H9 (cell line): Measurements from ENCODE around the gene ARHGEF17. TPM values are rescaled to one million over a fixed set of nuclear protein-coding genes. Genes with fewer than 3 reads are reported as not detected.

Experiments
- DNase-seq: peaks from one replicate; pipeline ENCODE4 v3.0.0-alpha.2; 2017
- H2AFZ ChIP-seq: one replicate; pipeline ENCODE4 v1.6.1; 2013; ENCODE audit warnings: mild to moderate bottlenecking, low read length, control low read depth, moderate library complexity
- H2AK5ac ChIP-seq: 2 replicates; pipeline ENCODE4 v1.6.1; 2013; ENCODE audit warnings: low read length, control low read depth, mixed read lengths; ENCODE audit not compliant: insufficient read length
- H2BK120ac ChIP-seq: one replicate; pipeline ENCODE4 v1.6.1; 2013; ENCODE audit warnings: low read depth, mild to moderate bottlenecking, low read length, control low read depth, inconsistent platforms; ENCODE audit not compliant: poor library complexity, severe bottlenecking
- H2BK12ac ChIP-seq: 2 replicates; pipeline ENCODE4 v1.6.1; 2013; ENCODE audit warnings: low read length, control low read depth, mixed read lengths, low read depth; ENCODE audit not compliant: insufficient read length
- H2BK15ac ChIP-seq: 2 replicates; pipeline ENCODE4 v1.6.1; 2013; ENCODE audit warnings: low read depth, low read length, control low read depth
- H2BK20ac ChIP-seq: one replicate; pipeline ENCODE4 v1.6.1; 2013; ENCODE audit warnings: low read depth, mild to moderate bottlenecking, low read length, control low read depth, inconsistent platforms; ENCODE audit not compliant: poor library complexity, severe bottlenecking
- H2BK5ac ChIP-seq: 2 replicates; pipeline ENCODE4 v1.6.1; 2013; ENCODE audit warnings: low read length, control low read depth, mixed read lengths; ENCODE audit not compliant: insufficient read length
- H3K14ac ChIP-seq: 2 replicates; pipeline ENCODE4 v1.6.1; 2013; ENCODE audit warnings: low read length, control low read depth; ENCODE audit not compliant: insufficient read depth
- H3K18ac ChIP-seq: 2 replicates; pipeline ENCODE4 v1.6.1; 2013; ENCODE audit warnings: low read depth, mild to moderate bottlenecking, mixed read lengths, low read length, control low read depth; ENCODE audit not compliant: insufficient read length
- H3K23ac ChIP-seq: 2 replicates; pipeline ENCODE4 v1.6.1; 2013; ENCODE audit warnings: low read length, control low read depth, mixed read lengths, low read depth; ENCODE audit not compliant: insufficient read length
- H3K23me2 ChIP-seq: 2 replicates; pipeline ENCODE4 v1.6.1; 2013; ENCODE audit warnings: low read depth, mild to moderate bottlenecking, mixed read lengths, low read length, control low read depth; ENCODE audit not compliant: insufficient read length, poor library complexity, severe bottlenecking
- H3K27ac ChIP-seq: 2 replicates; pipeline ENCODE4 v1.5.1; 2013; ENCODE audit warnings: low read length, control low read depth, mixed read lengths, low read depth; ENCODE audit not compliant: insufficient read length
- H3K27me3 ChIP-seq: 2 replicates; pipeline ENCODE4 v1.6.1; 2013; ENCODE audit warnings: low read length, control low read depth, inconsistent platforms; ENCODE audit not compliant: insufficient read depth
- H3K4ac ChIP-seq: 2 replicates; pipeline ENCODE4 v1.6.1; 2013; ENCODE audit warnings: low read depth, mild to moderate bottlenecking, control low read depth, inconsistent platforms, low read length, moderate library complexity
- H3K4me1 ChIP-seq: 2 replicates; pipeline ENCODE4 v1.6.1; 2013; ENCODE audit warnings: low read length, control low read depth, inconsistent platforms; ENCODE audit not compliant: insufficient read depth
- H3K4me2 ChIP-seq: 2 replicates; pipeline ENCODE4 v1.6.1; 2013; ENCODE audit warnings: low read length, control low read depth, mixed read lengths; ENCODE audit not compliant: insufficient read length, insufficient read depth
- H3K56ac ChIP-seq: 2 replicates; pipeline ENCODE4 v1.6.1; 2013; ENCODE audit warnings: low read depth, mild to moderate bottlenecking, mixed read lengths, low read length, control low read depth; ENCODE audit not compliant: insufficient read length
- H3K79me1 ChIP-seq: 2 replicates; pipeline ENCODE4 v1.6.1; 2013; ENCODE audit warnings: low read depth, mild to moderate bottlenecking, moderate library complexity, low read length, control low read depth, inconsistent platforms; ENCODE audit not compliant: insufficient read depth, poor library complexity, severe bottlenecking
- H3K79me2 ChIP-seq: 2 replicates; pipeline ENCODE4 v1.6.1; 2013; ENCODE audit warnings: low read length, control low read depth, inconsistent platforms; ENCODE audit not compliant: insufficient read depth
- H3K9ac ChIP-seq: 2 replicates; pipeline ENCODE4 v1.6.1; 2013; ENCODE audit warnings: low read length, control low read depth, mixed read lengths; ENCODE audit not compliant: insufficient read length; ENCODE audit errors: extremely low read depth
- H3K9me3 ChIP-seq: one replicate; pipeline ENCODE4 v1.6.1; 2013; ENCODE audit warnings: low read depth, low read length, inconsistent platforms; ENCODE audit not compliant: control insufficient read depth
- H3T11ph ChIP-seq: one replicate; pipeline ENCODE4 v1.6.1; 2013; ENCODE audit warnings: mild to moderate bottlenecking, low read length, control low read depth, inconsistent platforms
- H4K20me1 ChIP-seq: one replicate; pipeline ENCODE4 v1.6.1; 2013; ENCODE audit not compliant: control insufficient read depth, insufficient read length, insufficient read depth
- H4K5ac ChIP-seq: 2 replicates; pipeline ENCODE4 v1.6.1; 2013; ENCODE audit warnings: low read depth, mild to moderate bottlenecking, mixed read lengths, low read length, control low read depth; ENCODE audit not compliant: insufficient read length
- H4K8ac ChIP-seq: replicated peaks from 2 replicates; pipeline ENCODE4 v1.6.1; 2013; ENCODE audit warnings: low read length, control low read depth, mixed read lengths, low read depth; ENCODE audit not compliant: insufficient read length
- H4K91ac ChIP-seq: 2 replicates; pipeline ENCODE4 v1.6.1; 2013; ENCODE audit warnings: low read depth, mild to moderate bottlenecking, moderate library complexity, mixed read lengths, low read length, control low read depth; ENCODE audit not compliant: insufficient read length
- H3K27ac Mint-ChIP-seq, 3 experiments: 2 replicates in 2 of 3; 3 replicates in 1 of 3; pipeline ENCODE4 v1.8.0; 2020 to 2021; ENCODE audit warnings: mixed read lengths in 3 of 3, mild to moderate bottlenecking in 1 of 3, moderate library complexity in 1 of 3
- H3K27me3 Mint-ChIP-seq: 2 replicates; pipeline ENCODE4 v1.8.0; 2021; ENCODE audit warnings: low read depth, mild to moderate bottlenecking, moderate library complexity, mixed read lengths
- H3K36me3 Mint-ChIP-seq, 3 experiments: 2 replicates in 2 of 3; 3 replicates in 1 of 3; pipeline ENCODE4 v1.8.0; 2020 to 2021; ENCODE audit warnings: low read depth in 3 of 3, mixed read lengths in 3 of 3; ENCODE audit not compliant: insufficient read depth in 1 of 3
- H3K4me1 Mint-ChIP-seq, 2 experiments: 2 replicates each; pipeline ENCODE4 v1.8.0; 2020; ENCODE audit warnings: mixed read lengths in 2 of 2
- H3K4me3 Mint-ChIP-seq, 2 experiments: 2 replicates in 1 of 2; 3 replicates in 1 of 2; pipeline ENCODE4 v1.8.0; 2020 to 2021; ENCODE audit warnings: mild to moderate bottlenecking in 2 of 2, mixed read lengths in 2 of 2, moderate library complexity in 1 of 2
- H3K9me3 Mint-ChIP-seq, 2 experiments: 2 replicates in 1 of 2; 3 replicates in 1 of 2; pipeline ENCODE4 v1.8.0; 2020; ENCODE audit warnings: mild to moderate bottlenecking in 2 of 2, mixed read lengths in 2 of 2, moderate library complexity in 1 of 2
- WGBS: extraction: QIAGEN DNeasy Blood & Tissue Kit; methylation state at CpG from one replicate; pipeline ENCODE4 v1.1.7; 2013; ENCODE audit warnings: missing lambda C conversion rate, low lambda C conversion rate, mixed read lengths; ENCODE audit not compliant: insufficient read length; ENCODE audit errors: extremely low coverage; 5-methylcytosine and 5-hydroxymethylcytosine counted together
- total RNA-seq: library from RNA; stranded (reverse); gene quantifications from 2 replicates; pipeline ENCODE4 v1.2.1, GENCODE V29; 2021
- TF ChIP-seq, protein P1 (sequence below): fragments of 200-600 bp; sonication (generic); conservative IDR thresholded peaks from 3 replicates; pipeline ENCODE4 v1.8.0; 2021; ENCODE audit warnings: antibody characterized with exemption, mild to moderate bottlenecking

Gene ARHGEF17
- total RNA-seq, 1 experiment from 2014 or later: 7.4 TPM

- Histone ChIP-seq H3K27ac (no peak overlapping the region), H3K79me1 (no peaks in the 10 kb centered on the region), H3K4me1 (peaks cover 7% of the 10 kb centered on the region; the same call in 1 of the 2 replicates), H3K14ac (no peak overlapping the region), H3K4me2 (no peak overlapping the region), H2BK12ac (no peak overlapping the region), H3K23me2 (no peaks in the 10 kb centered on the region), H2AK5ac (no peak overlapping the region), H2BK5ac (no peak overlapping the region), H2BK120ac (no peak overlapping the region), H2BK15ac (no peak overlapping the region), H4K91ac (no peak overlapping the region), H3K4ac (no peak overlapping the region), H3K18ac (no peak overlapping the region), H3T11ph (no peak overlapping the region), H4K5ac (no peak overlapping the region), H3K27me3 (peaks cover 28% of the 10 kb centered on the region), H3K23ac (no peak overlapping the region), H4K8ac (no peak overlapping the region), H2BK20ac (no peak overlapping the region), H3K79me2 (no peaks in the 10 kb centered on the region), H3K9me3 (no peaks in the 10 kb centered on the region), H2AFZ (no peak overlapping the region), H3K56ac (no peak overlapping the region), H4K20me1 (no peaks in the 10 kb centered on the region), H3K9ac (no peak overlapping the region)
- WGBS: no CpG with 5 or more reads among the region's 4 CpGs
- Mint-ChIP-seq H3K36me3 (no peaks in the 10 kb centered on the region; a peak in 1 of 7 replicates), H3K27me3 (peaks cover 84% of the 10 kb centered on the region), H3K4me3 (peak overlapping the region in 1 of 2 experiments; percentile 6; a peak in 1 of 5 replicates), H3K4me1 (peaks cover 42 to 51% of the 10 kb centered on the region in 2 experiments), H3K9me3 (no peaks in the 10 kb centered on the region), H3K27ac (no peak overlapping the region)
- DNase-seq: no peak
- TF ChIP-seq, protein P1, sequence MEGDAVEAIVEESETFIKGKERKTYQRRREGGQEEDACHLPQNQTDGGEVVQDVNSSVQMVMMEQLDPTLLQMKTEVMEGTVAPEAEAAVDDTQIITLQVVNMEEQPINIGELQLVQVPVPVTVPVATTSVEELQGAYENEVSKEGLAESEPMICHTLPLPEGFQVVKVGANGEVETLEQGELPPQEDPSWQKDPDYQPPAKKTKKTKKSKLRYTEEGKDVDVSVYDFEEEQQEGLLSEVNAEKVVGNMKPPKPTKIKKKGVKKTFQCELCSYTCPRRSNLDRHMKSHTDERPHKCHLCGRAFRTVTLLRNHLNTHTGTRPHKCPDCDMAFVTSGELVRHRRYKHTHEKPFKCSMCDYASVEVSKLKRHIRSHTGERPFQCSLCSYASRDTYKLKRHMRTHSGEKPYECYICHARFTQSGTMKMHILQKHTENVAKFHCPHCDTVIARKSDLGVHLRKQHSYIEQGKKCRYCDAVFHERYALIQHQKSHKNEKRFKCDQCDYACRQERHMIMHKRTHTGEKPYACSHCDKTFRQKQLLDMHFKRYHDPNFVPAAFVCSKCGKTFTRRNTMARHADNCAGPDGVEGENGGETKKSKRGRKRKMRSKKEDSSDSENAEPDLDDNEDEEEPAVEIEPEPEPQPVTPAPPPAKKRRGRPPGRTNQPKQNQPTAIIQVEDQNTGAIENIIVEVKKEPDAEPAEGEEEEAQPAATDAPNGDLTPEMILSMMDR: no peak
These were observed 25.7 kb downstream of the ARHGEF17 start for GRCh38 chr11:73333640-73334383.
